Esophagus muscularis mucosa (tissue), 3 donors: ENCODE data around the gene ZMYND15.
"Not testable (repeated sequence)": the region's sequence is repeated elsewhere in the genome, so short reads cannot be mapped to it uniquely, and the experiment has no call there.

Source experiments
- CTCF ChIP-seq, 3 experiments: fragments of 200-600 bp in 2 of 3; fragments of 450-650 bp in 1 of 3; sonication (generic) in 2 of 3; IDR thresholded peaks; one replicate each; pipeline ENCODE4 v1.5.1; 2017 to 2019; ENCODE audit warnings: antibody characterized with exemption in 3 of 3, mild to moderate bottlenecking in 2 of 3, moderate library complexity in 1 of 3
- EP300 ChIP-seq: sonication (generic); formaldehyde crosslinking; IDR thresholded peaks from one replicate; pipeline ENCODE4 v1.6.1; 2017; ENCODE audit warnings: antibody characterized with exemption

GRCh38 chr17:4714340-4715062 lies 25.1 kb upstream of the ZMYND15 start:
- TF ChIP-seq EP300; CTCF (IDR thresholded peaks at IDR 0.05): not testable (repeated sequence)
